LoVo (cell line): Measurements from ENCODE around the gene UPF2.
A peak's percentile ranks its signal among the peaks of the same experiment; 100 is the strongest.
"Not testable (repeated sequence)": the region's sequence is repeated elsewhere in the genome, so short reads cannot be mapped to it uniquely, and the experiment has no call there.

Experiments used
- DNase-seq: peaks from one replicate; pipeline ENCODE4 v3.0.0-alpha.2; 2016; ENCODE audit warnings: low spot score

Gene UPF2

GRCh38 chr10:11907914-11908313 is 134.7 kb downstream of the UPF2 start:
- no peak for DNase-seq

GRCh38 chr10:11906714-11907113 is 135.9 kb downstream of the UPF2 start:
- DNase-seq, result no peak

GRCh38 chr10:11902646-11903045 is 140.0 kb downstream of the UPF2 start:
- no peak for DNase-seq

GRCh38 chr10:11901833-11902475 is 140.7 kb downstream of the UPF2 start:
- no peak for DNase-seq

- no peak for DNase-seq
Measured at GRCh38 chr10:11901454-11901832, 141.2 kb downstream of the UPF2 start.

- no peak for DNase-seq
Measured at GRCh38 chr10:11901036-11901301, 141.6 kb downstream of the UPF2 start.

GRCh38 chr10:11899067-11899876 is 143.3 kb downstream of the UPF2 start:
- DNase-seq, result no peak

GRCh38 chr10:11898372-11899066 is 144.1 kb downstream of the UPF2 start:
- peak; percentile 74 for DNase-seq

GRCh38 chr10:11898033-11898371 is 144.6 kb downstream of the UPF2 start:
- DNase-seq, result no peak

GRCh38 chr10:11896549-11897200 is 145.9 kb downstream of the UPF2 start:
- DNase-seq, result no peak

GRCh38 chr10:11895598-11895997 is 147.0 kb downstream of the UPF2 start:
- no peak for DNase-seq

GRCh38 chr10:11895108-11895466 is 147.5 kb downstream of the UPF2 start:
- DNase-seq, result no peak

GRCh38 chr10:11894381-11895107 is 148.1 kb downstream of the UPF2 start:
- DNase-seq, result no peak

- no peak for DNase-seq
Measured at GRCh38 chr10:11893749-11894278, 148.8 kb downstream of the UPF2 start.

- DNase-seq, result no peak
Measured at GRCh38 chr10:11891776-11892486, 150.7 kb downstream of the UPF2 start.

GRCh38 chr10:11889263-11889662 is 153.3 kb downstream of the UPF2 start:
- not testable (repeated sequence) for DNase-seq

GRCh38 chr10:11887381-11888227 is 155.0 kb downstream of the UPF2 start:
- no peak for DNase-seq

- peak; percentile 69 for DNase-seq
Measured at GRCh38 chr10:11886851-11887250, 155.8 kb downstream of the UPF2 start.

- DNase-seq, result no peak
Measured at GRCh38 chr10:11886138-11886474, 156.5 kb downstream of the UPF2 start.

GRCh38 chr10:11885437-11886137 is 157.0 kb downstream of the UPF2 start:
- DNase-seq, result no peak
